Activated CD4-positive, CD25-positive, alpha-beta regulatory T cell treated with anti-CD3 and anti-CD28 coated beads, Interleukin-2, amount 50 U/mL, for 16 hours (primary cell): ENCODE results near the gene BCAS1.

ENCODE experiments used
- DNase-seq: peaks from one replicate; pipeline ENCODE4 v3.0.0-alpha.2; 2020; ENCODE audit warnings: low read depth, low spot score

Gene BCAS1

GRCh38 chr20:53905019-53905819 lies 165.2 kb downstream of the BCAS1 start:
- DNase-seq: no peak

GRCh38 chr20:53904261-53904660 lies 166.1 kb downstream of the BCAS1 start:
- no peak for DNase-seq

GRCh38 chr20:53903652-53903987 lies 166.8 kb downstream of the BCAS1 start:
- DNase-seq: no peak

- DNase-seq: no peak
These were observed 167.3 kb downstream of the BCAS1 start for GRCh38 chr20:53902968-53903651.

- no peak for DNase-seq
These were observed 168.8 kb downstream of the BCAS1 start for GRCh38 chr20:53901497-53902096.

- DNase-seq: no peak
These were observed 169.3 kb downstream of the BCAS1 start for GRCh38 chr20:53901064-53901463.

- DNase-seq: no peak
These were observed 169.9 kb downstream of the BCAS1 start for GRCh38 chr20:53900380-53900999.

- peak; percentile 41 for DNase-seq
These were observed 170.8 kb downstream of the BCAS1 start for GRCh38 chr20:53899351-53900167.

GRCh38 chr20:53898556-53898931 lies 171.8 kb downstream of the BCAS1 start:
- DNase-seq: no peak

- DNase-seq: no peak
These were observed 172.4 kb downstream of the BCAS1 start for GRCh38 chr20:53897884-53898555.

- no peak for DNase-seq
These were observed 173.7 kb downstream of the BCAS1 start for GRCh38 chr20:53896647-53897046.

GRCh38 chr20:53896041-53896440 lies 174.4 kb downstream of the BCAS1 start:
- no peak for DNase-seq

GRCh38 chr20:53895385-53895755 lies 175.0 kb downstream of the BCAS1 start:
- DNase-seq: no peak

- DNase-seq: no peak
These were observed 175.5 kb downstream of the BCAS1 start for GRCh38 chr20:53894707-53895384.
